Measurements from ENCODE around the gene ZNF148.

ZNF148 gene

DNA sequence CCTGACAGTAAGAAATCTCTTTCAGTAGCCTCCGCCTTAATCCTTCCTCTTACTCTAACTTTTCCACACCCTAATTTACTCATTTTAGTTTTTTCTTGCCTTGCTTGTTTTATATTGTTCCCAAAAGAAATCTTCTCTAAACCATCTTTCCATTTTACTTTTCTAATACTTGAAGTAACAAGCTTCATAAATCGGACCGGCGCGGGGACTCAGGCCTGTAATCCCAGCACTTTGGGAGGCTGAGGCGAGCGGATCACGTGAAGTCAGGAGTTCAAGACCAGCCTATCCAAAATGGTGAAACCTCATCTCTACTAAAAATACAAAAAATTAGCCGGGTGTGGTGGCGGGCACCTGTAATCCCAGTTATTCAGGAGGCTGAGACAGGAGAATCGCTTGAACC is 17.3 kb downstream of the ZNF148 start:
- Histone ChIP-seq H4K8ac (ENCODE audit: low read depth, low read length) (no peak overlapping the region), H3K79me1 (ENCODE audit: low read length) (peaks cover 14% of the 10 kb centered on the region), H3K4me1 (ENCODE audit: control insufficient read depth, low read depth, low read length) (no peaks in the 10 kb centered on the region), H3K56ac (ENCODE audit: low read length) (no peak overlapping the region), H3K9ac (ENCODE audit: low read length) (peak overlapping the region; percentile 79), H2BK120ac (ENCODE audit: low read depth, low read length) (no peak overlapping the region), H3K4me3 (ENCODE audit: low read length) (no peak overlapping the region), H3K79me2 (ENCODE audit: control insufficient read depth, insufficient read depth, low read length) (peaks cover 42% of the 10 kb centered on the region), H3K4ac (ENCODE audit: low read depth, low read length) (no peak overlapping the region), H3K27me3 (ENCODE audit: insufficient read depth, low read length, poor library complexity) (no peaks in the 10 kb centered on the region), H3K27ac (ENCODE audit: low read depth, low read length) (no peak overlapping the region), H3K36me3 (ENCODE audit: control insufficient read depth, insufficient read depth, low read length) (no peaks in the 10 kb centered on the region), H3K4me2 (ENCODE audit: low read length) (peak overlapping the region; percentile 67), H2AK5ac (ENCODE audit: low read length) (no peak overlapping the region), H2BK15ac (replicated peaks; ENCODE audit: low read depth) (no peak overlapping the region), H4K5ac (ENCODE audit: low read length) (no peak overlapping the region), H3K23ac (ENCODE audit: low read length) (no peak overlapping the region), H2BK5ac (ENCODE audit: low read length) (no peak overlapping the region), H3K18ac (ENCODE audit: low read length) (no peak overlapping the region)
- no peak for DNase-seq
- no CpG with 5 or more reads among the region's 11 CpGs for WGBS (ENCODE audit: extremely low coverage, insufficient coverage, low lambda C conversion rate)

DNA sequence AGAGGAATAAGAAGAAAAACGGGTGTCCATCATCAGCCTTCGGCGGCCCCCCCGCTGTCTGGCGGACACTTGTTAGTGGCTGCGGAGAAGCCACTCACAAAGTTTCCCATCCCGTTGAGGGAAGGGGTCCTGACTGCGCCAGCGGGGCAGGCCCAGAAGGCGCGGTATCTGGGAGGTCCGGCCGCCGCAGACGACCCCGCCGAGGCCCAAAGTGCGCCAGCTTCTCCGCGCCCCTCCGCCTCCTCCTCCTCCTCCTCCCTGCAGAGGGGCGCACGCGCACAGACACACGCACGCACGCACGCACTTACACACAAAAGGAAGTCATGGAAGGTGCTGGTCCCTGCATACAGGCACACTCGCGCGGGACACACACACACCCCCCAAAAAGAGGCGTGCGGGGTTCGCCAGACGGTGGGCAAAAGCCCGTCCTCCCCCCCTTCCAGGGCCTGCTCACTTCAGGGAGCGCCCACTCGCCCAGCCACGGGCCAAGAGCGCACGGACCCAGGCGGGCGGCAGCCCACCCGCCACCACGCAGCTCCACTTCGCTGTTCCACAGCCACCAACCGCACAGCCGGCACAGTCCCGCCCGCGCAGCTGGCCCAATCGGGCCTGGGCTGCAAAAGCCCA is 18.0 kb downstream of the ZNF148 start:
- H2BK120ac ChIP-seq (ENCODE audit: low read depth, low read length) = no peak overlapping the region
- H3K4ac ChIP-seq (ENCODE audit: low read depth, low read length) = no peak overlapping the region
- no peak overlapping the region for H4K8ac ChIP-seq (ENCODE audit: low read depth, low read length)
- H3K79me1 ChIP-seq (ENCODE audit: low read length) = peaks cover 14% of the 10 kb centered on the region
- peak overlapping the region; percentile 42 for H3K4me3 ChIP-seq (ENCODE audit: low read length)
- H3K27me3 ChIP-seq (ENCODE audit: insufficient read depth, low read length, poor library complexity) = no peaks in the 10 kb centered on the region
- H3K56ac ChIP-seq (ENCODE audit: low read length) = peak overlapping the region; percentile 80
- H4K5ac ChIP-seq (ENCODE audit: low read length) = no peak overlapping the region
- no CpG with 5 or more reads among the region's 52 CpGs for WGBS (ENCODE audit: extremely low coverage, insufficient coverage, low lambda C conversion rate)
- peak; percentile 31 for DNase-seq
- H2AK5ac ChIP-seq (ENCODE audit: low read length) = no peak overlapping the region
- no peak overlapping the region for H3K18ac ChIP-seq (ENCODE audit: low read length)
- peaks cover 38% of the 10 kb centered on the region for H3K79me2 ChIP-seq (ENCODE audit: control insufficient read depth, insufficient read depth, low read length)
- H2BK5ac ChIP-seq (ENCODE audit: low read length) = no peak overlapping the region
- no peak overlapping the region for H2BK15ac ChIP-seq (replicated peaks; ENCODE audit: low read depth)
- H3K4me2 ChIP-seq (ENCODE audit: low read length) = peak overlapping the region; percentile 67
- no peaks in the 10 kb centered on the region for H3K4me1 ChIP-seq (ENCODE audit: control insufficient read depth, low read depth, low read length)
- no peak overlapping the region for H3K27ac ChIP-seq (ENCODE audit: low read depth, low read length)
- peak overlapping the region; percentile 79 for H3K9ac ChIP-seq (ENCODE audit: low read length)
- H3K36me3 ChIP-seq (ENCODE audit: control insufficient read depth, insufficient read depth, low read length) = no peaks in the 10 kb centered on the region
- no peak overlapping the region for H3K23ac ChIP-seq (ENCODE audit: low read length)

GRCh38 chr3:125356140-125357026 is 18.7 kb downstream of the ZNF148 start:
- H2BK120ac ChIP-seq (ENCODE audit: low read depth, low read length) = no peak overlapping the region
- no peak overlapping the region for H4K5ac ChIP-seq (ENCODE audit: low read length)
- no peak for DNase-seq
- peaks cover 12% of the 10 kb centered on the region for H3K79me1 ChIP-seq (ENCODE audit: low read length)
- peaks cover 37% of the 10 kb centered on the region for H3K79me2 ChIP-seq (ENCODE audit: control insufficient read depth, insufficient read depth, low read length)
- peak overlapping the region; percentile 67 for H3K4me2 ChIP-seq (ENCODE audit: low read length)
- no peak overlapping the region for H3K4me3 ChIP-seq (ENCODE audit: low read length)
- no peak overlapping the region for H2BK15ac ChIP-seq (replicated peaks; ENCODE audit: low read depth)
- H2BK5ac ChIP-seq (ENCODE audit: low read length) = no peak overlapping the region
- H3K36me3 ChIP-seq (ENCODE audit: control insufficient read depth, insufficient read depth, low read length) = no peaks in the 10 kb centered on the region
- no peak overlapping the region for H3K4ac ChIP-seq (ENCODE audit: low read depth, low read length)
- no peaks in the 10 kb centered on the region for H3K27me3 ChIP-seq (ENCODE audit: insufficient read depth, low read length, poor library complexity)
- no peak overlapping the region for H3K18ac ChIP-seq (ENCODE audit: low read length)
- no peaks in the 10 kb centered on the region for H3K4me1 ChIP-seq (ENCODE audit: control insufficient read depth, low read depth, low read length)
- H3K27ac ChIP-seq (ENCODE audit: low read depth, low read length) = no peak overlapping the region
- H3K56ac ChIP-seq (ENCODE audit: low read length) = peak overlapping the region; percentile 80
- H4K8ac ChIP-seq (ENCODE audit: low read depth, low read length) = no peak overlapping the region
- H3K23ac ChIP-seq (ENCODE audit: low read length) = no peak overlapping the region
- H2AK5ac ChIP-seq (ENCODE audit: low read length) = no peak overlapping the region
- 100% methylated on average over 1 of the region's 5 CpGs for WGBS (ENCODE audit: extremely low coverage, insufficient coverage, low lambda C conversion rate)
- H3K9ac ChIP-seq (ENCODE audit: low read length) = peak overlapping the region; percentile 79

- no peak overlapping the region for H3K9ac ChIP-seq (ENCODE audit: low read length)
- H4K8ac ChIP-seq (ENCODE audit: low read depth, low read length) = no peak overlapping the region
- peaks cover 5% of the 10 kb centered on the region for H3K79me1 ChIP-seq (ENCODE audit: low read length)
- no peak overlapping the region for H3K4ac ChIP-seq (ENCODE audit: low read depth, low read length)
- no peak overlapping the region for H3K56ac ChIP-seq (ENCODE audit: low read length)
- no peaks in the 10 kb centered on the region for H3K36me3 ChIP-seq (ENCODE audit: control insufficient read depth, insufficient read depth, low read length)
- peaks cover 38% of the 10 kb centered on the region for H3K79me2 ChIP-seq (ENCODE audit: control insufficient read depth, insufficient read depth, low read length)
- no peaks in the 10 kb centered on the region for H3K4me1 ChIP-seq (ENCODE audit: control insufficient read depth, low read depth, low read length)
- H4K5ac ChIP-seq (ENCODE audit: low read length) = no peak overlapping the region
- DNase-seq = no peak
- H3K4me3 ChIP-seq (ENCODE audit: low read length) = no peak overlapping the region
- no peak overlapping the region for H3K4me2 ChIP-seq (ENCODE audit: low read length)
- H2BK15ac ChIP-seq (replicated peaks; ENCODE audit: low read depth) = no peak overlapping the region
- no peak overlapping the region for H2BK5ac ChIP-seq (ENCODE audit: low read length)
- H2BK120ac ChIP-seq (ENCODE audit: low read depth, low read length) = no peak overlapping the region
- no peak overlapping the region for H2AK5ac ChIP-seq (ENCODE audit: low read length)
- WGBS (ENCODE audit: extremely low coverage, insufficient coverage, low lambda C conversion rate) = no CpG with 5 or more reads among the region's 3 CpGs
- no peak overlapping the region for H3K18ac ChIP-seq (ENCODE audit: low read length)
- no peaks in the 10 kb centered on the region for H3K27me3 ChIP-seq (ENCODE audit: insufficient read depth, low read length, poor library complexity)
- H3K27ac ChIP-seq (ENCODE audit: low read depth, low read length) = no peak overlapping the region
- H3K23ac ChIP-seq (ENCODE audit: low read length) = no peak overlapping the region
These were observed 21.5 kb downstream of the ZNF148 start for GRCh38 chr3:125353659-125354058.

GRCh38 chr3:125353128-125353527 is 22.0 kb downstream of the ZNF148 start:
- no peak overlapping the region for H3K9ac ChIP-seq (ENCODE audit: low read length)
- no peak overlapping the region for H3K23ac ChIP-seq (ENCODE audit: low read length)
- H3K79me2 ChIP-seq (ENCODE audit: control insufficient read depth, insufficient read depth, low read length) = peaks cover 39% of the 10 kb centered on the region
- H3K4me1 ChIP-seq (ENCODE audit: control insufficient read depth, low read depth, low read length) = no peaks in the 10 kb centered on the region
- H3K27me3 ChIP-seq (ENCODE audit: insufficient read depth, low read length, poor library complexity) = no peaks in the 10 kb centered on the region
- H2BK15ac ChIP-seq (replicated peaks; ENCODE audit: low read depth) = no peak overlapping the region
- H2BK120ac ChIP-seq (ENCODE audit: low read depth, low read length) = no peak overlapping the region
- no peak for DNase-seq
- H3K18ac ChIP-seq (ENCODE audit: low read length) = no peak overlapping the region
- no peak overlapping the region for H4K5ac ChIP-seq (ENCODE audit: low read length)
- H3K56ac ChIP-seq (ENCODE audit: low read length) = no peak overlapping the region
- no peak overlapping the region for H2AK5ac ChIP-seq (ENCODE audit: low read length)
- no peak overlapping the region for H4K8ac ChIP-seq (ENCODE audit: low read depth, low read length)
- no peak overlapping the region for H2BK5ac ChIP-seq (ENCODE audit: low read length)
- H3K4ac ChIP-seq (ENCODE audit: low read depth, low read length) = no peak overlapping the region
- peaks cover 6% of the 10 kb centered on the region for H3K79me1 ChIP-seq (ENCODE audit: low read length)
- H3K4me3 ChIP-seq (ENCODE audit: low read length) = no peak overlapping the region
- H3K27ac ChIP-seq (ENCODE audit: low read depth, low read length) = no peak overlapping the region
- H3K4me2 ChIP-seq (ENCODE audit: low read length) = no peak overlapping the region
- H3K36me3 ChIP-seq (ENCODE audit: control insufficient read depth, insufficient read depth, low read length) = no peaks in the 10 kb centered on the region

Data from mesendoderm (in vitro differentiated cells).